22Rv1 (cell line): ENCODE data around the gene ATP2C2.

Experiments used
- CTCF ChIP-seq: fragments of 450-650 bp; IDR thresholded peaks from 2 replicates; pipeline ENCODE4 v1.5.1; 2017; ENCODE audit warnings: mild to moderate bottlenecking
- ZFX ChIP-seq: fragments of 450-650 bp; IDR thresholded peaks from 2 replicates; pipeline ENCODE4 v1.6.1; 2017; ENCODE audit warnings: antibody characterized with exemption, borderline replicate concordance

- no peak for TF ChIP-seq CTCF
- no peak for TF ChIP-seq ZFX
Observed at GRCh38 chr16:84497418-84498222, 129.3 kb downstream of the ATP2C2 start.
